ENCODE results near the gene RAP1A.

- TF ChIP-seq CTCF (IDR thresholded peaks at IDR 0.05; ENCODE audit: low read depth, low read length, poor library complexity, severe bottlenecking) = no peak
- no peak for TF ChIP-seq EZH2phosphoT487 (IDR thresholded peaks at IDR 0.05; ENCODE audit: borderline replicate concordance, low read length)
Measured at GRCh38 chr1:111664652-111665051, 45.1 kb downstream of the RAP1A start.

All from DOHH2 (cell line).